EL (cell line): ENCODE data around the gene ARL2.
A peak's percentile ranks its signal among the peaks of the same experiment; 100 is the strongest.
"Not testable (repeated sequence)": the region's sequence is repeated elsewhere in the genome, so short reads cannot be mapped to it uniquely, and the experiment has no call there.

ENCODE experiments used
- DNase-seq: peaks from one replicate; pipeline ENCODE4 v3.0.0-alpha.2; 2016

ARL2 gene

GRCh38 chr11:65013888-65014725 is at the start of gene ARL2:
TSS of gene ARL2 (plus strand) at chr11:65014160. CDS start at chr11:65014208, 48 bp downstream.
- DNase-seq = peak; percentile 92

- DNase-seq = no peak
Measured at GRCh38 chr11:64967375-64967774, 46.6 kb upstream of the ARL2 start.

DNA sequence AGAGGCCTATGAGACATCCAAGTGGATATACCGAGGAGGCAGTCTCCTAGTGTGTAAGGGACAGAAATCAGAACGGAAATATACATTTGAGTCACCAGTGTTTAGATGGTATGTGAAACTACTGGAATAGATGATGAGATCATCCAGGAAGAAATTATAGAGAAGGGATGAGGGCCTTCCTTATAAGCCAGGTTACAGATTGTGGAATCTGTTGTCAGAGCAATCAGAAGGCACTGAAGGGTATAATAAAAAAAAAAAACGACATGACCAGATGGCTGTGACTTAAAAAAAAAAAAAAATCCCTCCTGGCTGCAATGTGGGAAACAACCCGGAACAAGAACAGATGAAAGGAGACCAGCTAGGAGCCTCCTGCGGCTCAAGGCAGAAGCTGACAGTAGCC is 44.8 kb upstream of the ARL2 start:
- peak; percentile 75 for DNase-seq

GRCh38 chr11:64970731-64971151 is 43.2 kb upstream of the ARL2 start:
- DNase-seq = no peak

GRCh38 chr11:64971421-64972233 is 42.3 kb upstream of the ARL2 start, which contains the start of gene MAJIN:
TSS of gene MAJIN (minus strand) at chr11:64972108. CDS start at chr11:64959405, 12,703 bp downstream.
- peak; percentile 19 for DNase-seq

GRCh38 chr11:64974124-64974523 is 39.8 kb upstream of the ARL2 start:
- DNase-seq = no peak

DNA sequence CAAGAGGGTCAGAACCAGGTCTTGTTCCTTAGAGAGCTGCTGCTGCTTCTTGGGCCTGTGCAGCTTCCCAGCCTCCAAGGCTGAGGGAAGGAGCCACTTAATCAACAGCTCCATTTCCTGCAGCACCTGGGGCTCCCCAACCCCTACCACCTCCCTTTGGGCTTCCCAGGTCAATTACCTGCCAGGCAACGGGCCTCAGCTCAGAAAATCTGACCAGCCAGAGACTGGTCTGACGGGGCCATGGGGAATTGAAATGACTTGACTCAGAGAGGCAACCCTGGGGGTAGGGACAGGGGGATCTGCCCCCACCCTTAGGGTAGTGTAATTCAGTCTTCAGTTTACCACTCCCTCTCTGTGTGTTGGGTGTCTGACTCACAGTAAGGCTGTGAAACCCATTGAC is 37.3 kb upstream of the ARL2 start:
- no peak for DNase-seq

- DNase-seq = not testable (repeated sequence)
Measured at GRCh38 chr11:64983339-64983738, 30.6 kb upstream of the ARL2 start.

DNA sequence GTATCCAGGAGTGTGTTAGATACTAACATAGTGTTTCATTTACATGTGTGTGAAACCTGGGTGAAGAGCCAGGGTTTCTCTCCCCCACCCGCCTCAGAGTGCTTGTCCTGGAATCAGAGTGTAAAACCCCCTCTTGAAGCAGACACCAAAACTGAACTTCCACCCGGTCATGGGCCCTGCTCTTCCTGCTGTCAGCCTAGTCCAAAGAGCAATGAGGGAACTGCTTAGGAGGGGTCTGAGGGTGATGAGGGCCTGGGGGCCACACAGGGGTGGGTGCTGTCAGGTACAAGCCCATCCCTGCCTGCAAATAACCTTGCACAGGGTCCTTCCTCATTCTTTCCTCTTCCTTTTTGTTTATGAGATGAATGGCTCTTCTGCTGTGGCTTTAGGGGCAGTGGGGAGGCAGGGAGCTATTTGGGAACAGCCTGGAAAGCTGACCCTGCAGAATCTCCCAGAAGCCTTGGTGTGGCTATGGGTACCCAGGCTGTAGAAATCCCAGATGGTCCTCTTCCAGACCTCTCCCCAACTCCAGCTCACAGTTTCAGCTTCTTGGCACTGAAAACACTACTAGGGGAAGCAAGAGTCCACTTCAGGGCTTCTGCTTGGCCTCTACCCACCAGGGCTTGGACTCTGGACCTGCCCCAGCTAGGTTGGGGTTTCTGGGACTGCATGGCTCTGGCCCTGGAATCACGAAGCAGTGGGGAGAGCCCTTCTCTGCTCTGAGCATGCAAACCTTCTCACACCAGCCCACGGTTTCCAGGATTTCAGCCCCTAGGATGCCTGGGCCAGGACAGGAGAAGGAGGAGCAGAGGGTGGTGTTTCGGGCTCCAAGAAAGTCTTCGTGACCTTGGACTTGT is 25.7 kb upstream of the ARL2 start:
- DNase-seq = no peak

- no peak for DNase-seq
Measured at GRCh38 chr11:64989416-64989815, 24.5 kb upstream of the ARL2 start.

GRCh38 chr11:64990222-64990923 is 23.6 kb upstream of the ARL2 start:
- DNase-seq = no peak

DNA sequence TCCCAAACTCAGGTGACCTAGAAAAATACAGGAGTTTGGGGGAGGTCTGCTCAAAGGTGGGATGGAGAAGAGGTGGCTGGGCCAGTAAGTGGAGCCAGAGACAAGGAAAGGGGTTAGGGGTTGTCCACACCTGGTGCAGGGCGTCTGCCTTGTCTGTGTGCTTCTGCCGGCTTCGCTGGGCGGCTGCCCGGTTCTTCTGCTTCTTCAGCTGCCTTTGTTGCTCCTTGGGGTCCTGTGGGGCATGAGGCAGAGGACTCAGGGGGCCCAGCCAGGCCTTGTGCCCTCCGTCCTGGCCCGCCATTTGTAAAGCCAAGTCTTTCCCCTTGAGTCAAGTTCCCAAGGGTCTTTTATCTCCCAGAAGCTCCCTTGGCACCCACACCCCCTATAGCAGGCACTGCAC is 19.6 kb upstream of the ARL2 start:
- DNase-seq = no peak

DNA sequence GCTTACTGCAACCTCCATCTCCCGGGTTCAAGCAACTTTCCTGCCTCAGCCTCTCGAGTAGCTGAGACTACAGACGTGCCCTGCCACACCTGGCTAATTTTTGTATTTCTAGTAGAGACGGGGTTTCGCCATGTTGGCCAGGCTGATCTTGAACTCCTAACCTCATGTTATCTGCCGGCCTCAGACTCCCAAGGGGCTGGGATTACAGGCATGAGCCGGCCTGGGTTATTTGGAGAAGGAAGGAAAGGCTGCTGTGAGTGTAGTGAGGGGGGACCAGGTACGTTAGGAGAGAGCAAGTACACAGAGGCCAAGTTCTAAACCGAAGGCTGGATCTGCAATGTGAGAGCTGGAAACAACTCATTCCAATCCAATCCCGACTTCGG is 17.6 kb upstream of the ARL2 start:
- DNase-seq = no peak

DNA sequence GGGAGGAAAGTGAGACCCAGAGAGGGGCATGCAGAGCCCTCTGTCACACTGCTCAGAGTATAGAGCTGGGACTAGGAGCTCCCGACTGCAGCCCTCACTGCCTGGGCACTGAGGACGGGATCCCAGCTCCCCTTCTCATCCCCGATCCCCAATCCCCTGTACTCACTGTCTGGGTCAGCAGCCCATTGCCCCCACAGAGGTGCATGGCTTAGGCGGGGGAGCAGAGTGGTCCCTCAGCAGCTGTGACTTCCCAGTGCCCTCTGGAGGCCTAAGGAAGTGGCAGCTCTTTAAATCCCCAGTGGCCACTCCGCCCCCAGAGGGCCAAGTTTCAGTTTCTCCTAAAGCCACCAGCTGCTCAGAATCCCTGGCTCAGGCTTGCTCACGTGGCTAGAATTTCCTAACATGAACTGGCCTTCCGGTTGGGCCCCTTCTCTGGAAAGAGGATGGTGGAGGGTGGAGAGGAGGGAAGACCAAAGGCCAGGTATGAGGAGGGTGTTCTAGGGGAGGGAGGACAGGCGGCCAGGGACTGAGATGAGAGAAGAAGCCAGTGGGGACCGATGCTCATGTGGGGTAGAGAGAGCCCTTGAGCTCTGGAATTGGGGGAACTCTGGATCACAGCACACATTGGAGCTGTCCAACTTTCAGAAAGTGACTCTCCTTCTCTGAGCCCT is 17.1 kb upstream of the ARL2 start, which contains the start of gene BATF2:
TSS of gene BATF2 (minus strand) at position 262 of the 671 bp plus-strand sequence. CDS start at position 205, 57 bp downstream.
- peak; percentile 93 for DNase-seq

- no peak for DNase-seq
Measured at GRCh38 chr11:64998141-64998540, 15.8 kb upstream of the ARL2 start.

- no peak for DNase-seq
Measured at GRCh38 chr11:64998690-64999431, 15.1 kb upstream of the ARL2 start.

DNA sequence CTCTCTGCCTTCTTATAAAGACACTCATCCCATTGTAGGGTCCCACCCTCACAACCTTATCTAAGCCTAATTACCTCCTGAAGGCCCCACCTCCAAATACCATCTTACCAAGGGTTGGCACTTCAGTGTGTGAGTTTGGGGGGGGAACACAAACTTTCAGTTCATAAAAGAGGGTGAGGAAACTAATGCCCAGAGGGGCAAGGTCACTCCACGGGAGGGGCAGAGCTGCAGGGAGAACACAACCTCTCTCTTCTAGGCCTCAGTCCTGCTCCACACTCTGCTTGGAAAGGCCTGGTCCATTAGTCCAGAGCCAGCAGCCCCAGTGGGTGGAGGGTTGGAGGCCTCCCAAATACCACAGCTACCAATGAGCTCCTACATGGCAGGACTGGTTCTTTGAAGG is 14.5 kb upstream of the ARL2 start:
- no peak for DNase-seq

DNA sequence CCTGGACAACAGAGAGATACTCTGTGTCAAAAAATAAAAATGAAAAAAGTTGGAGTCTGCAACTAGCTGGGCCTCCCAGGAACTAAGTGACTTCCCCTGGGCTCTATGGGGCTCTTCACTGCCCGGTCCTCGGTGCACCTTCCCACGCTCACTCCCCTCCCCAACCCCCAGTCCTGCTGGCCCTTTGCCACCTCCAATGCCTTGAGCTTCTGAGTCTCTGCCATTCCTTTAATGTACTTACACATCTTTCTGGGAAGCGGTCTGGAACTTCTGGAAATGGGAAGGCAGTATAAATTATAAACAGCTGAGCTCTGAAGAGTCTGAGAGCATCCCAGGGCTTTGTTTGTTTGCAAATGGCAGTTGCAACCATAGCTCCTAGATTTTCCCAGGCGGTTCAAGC is 11.3 kb upstream of the ARL2 start:
- no peak for DNase-seq

DNA sequence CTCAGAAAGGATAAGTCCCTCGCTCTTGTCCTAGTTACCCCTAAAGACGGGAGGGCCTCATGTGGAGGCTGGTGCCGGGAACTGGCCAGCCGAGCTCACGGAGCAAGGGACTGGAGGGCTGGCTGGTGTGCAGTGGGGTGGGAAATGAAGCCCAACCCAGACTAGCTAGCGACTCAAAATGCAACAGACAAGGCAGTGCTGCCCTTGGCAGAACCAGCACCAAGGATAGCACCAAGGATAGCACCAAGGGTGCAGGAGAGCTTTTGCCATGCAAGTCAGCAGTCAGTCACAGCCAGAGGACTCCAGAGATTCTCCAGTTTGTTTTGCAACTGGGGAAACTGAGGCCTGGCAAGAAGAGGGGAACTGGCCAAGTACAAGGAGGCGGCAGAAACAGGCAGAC is 10.7 kb upstream of the ARL2 start:
- no peak for DNase-seq

DNA sequence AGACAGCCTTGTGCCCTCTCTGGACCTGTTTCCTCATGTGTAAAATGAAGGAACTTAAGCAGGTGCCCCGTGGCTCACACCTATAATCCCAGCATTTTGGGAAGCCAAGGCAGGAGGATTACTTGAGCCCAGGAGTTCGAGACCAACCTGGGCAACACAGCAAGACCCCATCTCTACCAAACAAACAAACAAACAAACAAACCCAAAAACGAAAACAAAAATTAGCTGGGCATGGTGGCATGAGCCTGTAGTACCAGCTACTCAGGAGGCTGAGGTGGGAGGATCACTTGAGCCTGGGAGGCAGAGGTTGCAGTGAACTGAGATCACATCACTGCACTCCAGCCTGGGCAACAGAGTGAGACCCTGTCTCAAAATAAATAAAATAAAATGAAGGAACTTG is 10.0 kb upstream of the ARL2 start:
- not testable (repeated sequence) for DNase-seq

DNA sequence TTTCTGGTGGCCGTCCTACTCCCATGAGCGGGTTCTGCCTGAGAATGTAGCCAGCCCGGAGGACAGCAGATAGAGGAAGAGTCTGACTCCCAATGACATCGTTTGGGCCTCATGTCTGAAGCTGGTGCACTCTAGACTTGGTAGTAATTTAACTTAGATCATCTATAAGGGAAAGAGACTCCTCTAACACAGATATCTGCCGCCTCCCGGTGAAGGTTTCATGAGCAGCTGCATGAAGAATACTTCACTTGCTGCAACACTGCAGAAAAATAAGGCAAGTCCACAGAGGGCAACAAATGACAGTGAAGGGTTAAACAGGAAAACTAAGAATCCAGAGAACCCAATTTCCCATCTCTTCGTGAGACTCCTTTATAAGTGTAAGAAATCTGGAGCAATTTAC is 5.9 kb upstream of the ARL2 start:
- no peak for DNase-seq
